Measurements from ENCODE around the gene BHLHA15. TPM values are rescaled to one million over a fixed set of nuclear protein-coding genes. Genes with fewer than 3 reads are reported as not detected.
A peak's percentile ranks its signal among the peaks of the same experiment; 100 is the strongest.

The BHLHA15 gene
- total RNA-seq, 4 donors from 2014 or later = 0.81 TPM; not detected in 3

DNA sequence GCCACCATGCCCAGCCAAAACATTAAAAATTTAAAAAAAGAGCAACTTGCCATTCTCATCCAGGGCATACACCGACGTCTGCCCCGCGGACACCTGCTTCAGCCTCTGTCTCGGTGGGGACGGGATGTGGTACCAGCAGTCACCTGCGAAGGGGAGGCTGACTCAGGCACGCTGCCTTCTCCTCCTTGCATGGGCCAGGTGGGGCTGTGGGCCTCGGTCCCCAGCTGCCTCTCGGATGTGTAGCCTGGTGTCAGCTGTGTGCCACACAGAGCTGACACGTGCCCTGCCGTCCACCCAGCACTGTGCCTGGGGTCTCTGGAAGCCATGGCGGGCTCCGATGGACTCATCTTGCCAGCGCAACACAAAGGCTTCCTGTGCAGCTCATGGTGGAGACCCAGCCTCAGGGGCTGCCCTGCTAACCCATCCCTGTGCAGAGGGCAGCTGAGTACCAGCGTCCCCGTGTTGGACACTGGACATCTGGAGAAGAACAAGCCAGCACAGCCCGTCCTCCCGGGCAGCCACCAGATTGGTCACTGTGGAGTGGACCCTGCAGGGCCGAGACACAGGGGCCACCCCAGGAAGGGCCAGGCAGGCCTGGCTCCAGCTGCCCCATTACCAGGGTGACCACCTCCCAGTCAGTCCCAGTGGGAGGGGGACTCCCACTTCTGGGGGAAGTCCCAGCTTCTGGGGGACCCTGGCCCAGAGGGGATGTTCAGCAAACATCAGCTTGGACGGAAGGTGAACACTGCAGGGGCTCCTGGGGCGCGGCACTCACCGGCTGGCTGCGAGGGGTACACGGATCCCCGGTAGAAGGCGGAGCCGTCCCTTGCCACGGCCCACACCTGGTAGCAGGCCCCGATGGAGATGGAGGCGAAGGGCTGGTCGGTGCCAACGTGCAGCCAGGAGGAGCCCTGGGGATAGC lies 10.6 kb downstream of the BHLHA15 start:
- Histone ChIP-seq H3K4me3 (no peak overlapping the region), H3K9me3 (no peaks in the 10 kb centered on the region), H3K36me3 (peaks cover 0 to 93% of the 10 kb centered on the region in 2 donors), H3K4me1 (no peaks in the 10 kb centered on the region), H3K27me3 (no peaks in the 10 kb centered on the region), H3K27ac (no peak overlapping the region)
- 100% methylated on average over 3 of the region's 34 CpGs; no CpG with 5 or more reads in 1 of the 2 donors for WGBS, 2 donors (ENCODE audit: low coverage in 1 of 2)
- TF ChIP-seq, protein P1, sequence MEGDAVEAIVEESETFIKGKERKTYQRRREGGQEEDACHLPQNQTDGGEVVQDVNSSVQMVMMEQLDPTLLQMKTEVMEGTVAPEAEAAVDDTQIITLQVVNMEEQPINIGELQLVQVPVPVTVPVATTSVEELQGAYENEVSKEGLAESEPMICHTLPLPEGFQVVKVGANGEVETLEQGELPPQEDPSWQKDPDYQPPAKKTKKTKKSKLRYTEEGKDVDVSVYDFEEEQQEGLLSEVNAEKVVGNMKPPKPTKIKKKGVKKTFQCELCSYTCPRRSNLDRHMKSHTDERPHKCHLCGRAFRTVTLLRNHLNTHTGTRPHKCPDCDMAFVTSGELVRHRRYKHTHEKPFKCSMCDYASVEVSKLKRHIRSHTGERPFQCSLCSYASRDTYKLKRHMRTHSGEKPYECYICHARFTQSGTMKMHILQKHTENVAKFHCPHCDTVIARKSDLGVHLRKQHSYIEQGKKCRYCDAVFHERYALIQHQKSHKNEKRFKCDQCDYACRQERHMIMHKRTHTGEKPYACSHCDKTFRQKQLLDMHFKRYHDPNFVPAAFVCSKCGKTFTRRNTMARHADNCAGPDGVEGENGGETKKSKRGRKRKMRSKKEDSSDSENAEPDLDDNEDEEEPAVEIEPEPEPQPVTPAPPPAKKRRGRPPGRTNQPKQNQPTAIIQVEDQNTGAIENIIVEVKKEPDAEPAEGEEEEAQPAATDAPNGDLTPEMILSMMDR (IDR thresholded peaks at IDR 0.05) = no peak
- TF ChIP-seq POLR2A (IDR thresholded peaks at IDR 0.05) (no peak), EP300 (IDR thresholded peaks at IDR 0.05) (no peak), POLR2AphosphoS5 (IDR thresholded peaks at IDR 0.05) (no peak)
- ATAC-seq = peak; percentile 7

DNA sequence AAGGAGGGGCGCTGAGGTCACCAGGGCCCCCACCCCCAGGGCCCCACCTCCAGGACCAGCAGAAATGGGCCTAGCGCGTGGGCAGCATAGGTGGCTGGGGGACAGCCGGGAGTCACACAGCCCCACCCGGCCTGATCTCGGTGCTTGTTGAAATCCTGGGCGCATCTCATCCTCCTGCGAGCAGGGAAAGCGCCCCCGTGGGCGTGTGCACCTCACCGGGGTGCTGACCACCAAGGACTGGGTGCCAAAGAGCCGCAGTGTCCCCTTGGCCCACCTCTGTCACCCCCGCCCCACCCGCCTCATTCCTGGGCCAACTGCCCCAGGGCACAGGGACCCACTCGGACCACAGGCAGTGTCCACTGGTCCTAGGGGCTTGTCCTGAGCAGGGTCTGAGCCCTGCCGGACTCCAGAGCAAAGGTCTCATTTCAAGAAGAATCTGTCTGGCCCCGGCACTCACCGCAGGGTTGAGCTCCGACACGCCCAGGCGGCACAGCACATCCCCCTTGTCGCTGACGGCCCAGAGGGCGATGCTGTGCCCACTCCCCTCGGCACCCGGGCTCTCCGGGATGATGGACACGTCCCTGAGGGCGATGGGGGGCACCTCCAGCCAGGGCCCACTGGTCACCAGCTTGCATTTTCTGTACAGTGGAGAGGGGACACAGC lies 11.4 kb downstream of the BHLHA15 start:
- ATAC-seq = no peak
- Histone ChIP-seq H3K27me3 (no peaks in the 10 kb centered on the region), H3K9me3 (no peaks in the 10 kb centered on the region), H3K36me3 (peaks cover 0 to 93% of the 10 kb centered on the region in 2 donors), H3K4me1 (no peaks in the 10 kb centered on the region), H3K4me3 (no peak overlapping the region), H3K27ac (no peak overlapping the region)
- TF ChIP-seq EP300 (IDR thresholded peaks at IDR 0.05) = no peak
- TF ChIP-seq, protein P1 (IDR thresholded peaks at IDR 0.05) = no peak
- TF ChIP-seq POLR2A (IDR thresholded peaks at IDR 0.05) = no peak
- no peak for TF ChIP-seq POLR2AphosphoS5 (IDR thresholded peaks at IDR 0.05)
- no CpG with 5 or more reads among the region's 30 CpGs for WGBS, 2 donors (ENCODE audit: low coverage in 1 of 2)

DNA sequence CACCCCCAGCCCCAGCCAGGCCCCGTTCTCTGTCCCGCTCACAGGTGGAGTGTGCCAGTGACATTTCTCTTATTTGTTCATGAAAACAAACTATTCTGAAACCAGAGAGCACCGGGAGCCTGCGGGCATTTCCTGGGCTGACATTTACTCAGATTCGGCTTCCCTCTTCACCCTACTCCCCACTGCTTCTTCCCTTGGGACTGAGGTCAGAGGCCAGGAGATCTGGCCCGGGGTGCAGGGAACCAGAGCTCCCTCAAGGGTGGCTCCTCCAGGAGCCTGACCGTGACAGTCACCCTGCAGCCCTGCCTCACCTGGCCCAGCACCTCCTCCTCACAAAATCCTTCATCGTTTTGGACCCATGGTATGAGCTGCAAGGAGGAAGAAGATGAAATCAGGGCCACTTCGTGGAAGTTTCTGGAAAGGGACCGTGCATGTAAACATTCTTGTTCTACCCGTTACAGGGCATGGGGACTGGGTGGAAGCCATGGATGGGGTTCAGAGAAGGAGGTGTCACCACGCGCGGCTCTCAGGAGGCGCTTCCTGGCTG lies 12.2 kb downstream of the BHLHA15 start:
- no peaks in the 10 kb centered on the region for H3K9me3 ChIP-seq
- H3K36me3 ChIP-seq = peaks cover 0 to 95% of the 10 kb centered on the region in 2 donors
- WGBS, 2 donors (ENCODE audit: low coverage in 1 of 2) = 60 to 83% methylated on average over 1 to 7 of the region's 15 CpGs
- no peak overlapping the region for H3K4me3 ChIP-seq
- no peaks in the 10 kb centered on the region for H3K27me3 ChIP-seq
- H3K4me1 ChIP-seq = no peaks in the 10 kb centered on the region
- no peak for TF ChIP-seq EP300 (IDR thresholded peaks at IDR 0.05)
- no peak for TF ChIP-seq POLR2AphosphoS5 (IDR thresholded peaks at IDR 0.05)
- TF ChIP-seq, protein P1 (IDR thresholded peaks at IDR 0.05) = no peak
- no peak for TF ChIP-seq POLR2A (IDR thresholded peaks at IDR 0.05)
- ATAC-seq = no peak
- no peak overlapping the region for H3K27ac ChIP-seq

DNA sequence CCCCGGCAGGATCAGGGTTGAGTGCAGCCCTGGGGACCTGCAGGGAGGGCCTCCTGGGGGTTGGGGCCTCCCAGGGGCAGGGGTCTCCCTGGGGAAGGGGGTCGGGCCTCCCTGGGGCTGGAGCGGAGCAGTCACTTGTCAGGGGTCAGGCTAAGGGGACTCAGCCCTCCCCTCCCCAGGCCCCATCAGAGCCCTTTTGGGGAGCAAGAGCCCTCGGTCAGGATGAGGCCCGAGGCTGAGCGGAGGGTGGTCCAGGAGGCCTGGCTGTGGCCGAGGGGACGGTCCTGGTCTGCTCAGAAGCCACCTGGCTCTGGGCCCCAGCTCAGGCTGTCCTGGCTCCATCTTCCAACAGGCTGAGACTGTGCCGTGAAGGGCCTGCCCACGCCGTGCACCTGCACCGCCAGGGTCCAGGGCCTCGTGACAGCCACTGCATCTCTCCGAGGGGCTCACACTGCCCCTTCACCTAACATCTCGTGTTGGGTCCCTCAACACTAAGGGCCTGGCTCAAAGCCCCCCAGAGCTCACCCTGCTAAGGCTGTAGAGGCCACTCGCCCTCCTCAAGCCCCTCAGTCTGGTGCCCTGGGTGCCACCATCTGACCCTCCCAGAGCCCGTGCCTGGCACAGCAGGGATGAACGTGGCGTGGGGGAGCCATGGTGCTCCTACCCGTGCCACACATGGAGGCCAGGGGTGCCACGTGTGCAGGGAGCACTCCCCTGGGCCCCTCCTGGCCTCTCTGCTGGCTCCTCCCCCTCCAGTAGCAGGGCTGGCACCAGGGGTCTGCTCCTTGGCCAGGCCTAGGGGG lies 12.9 kb downstream of the BHLHA15 start:
- Histone ChIP-seq H3K4me1 (no peaks in the 10 kb centered on the region), H3K9me3 (no peaks in the 10 kb centered on the region), H3K27me3 (no peaks in the 10 kb centered on the region), H3K4me3 (no peak overlapping the region), H3K27ac (no peak overlapping the region), H3K36me3 (peaks cover 0 to 100% of the 10 kb centered on the region in 2 donors)
- no CpG with 5 or more reads among the region's 21 CpGs for WGBS, 2 donors (ENCODE audit: low coverage in 1 of 2)
- no peak for ATAC-seq
- TF ChIP-seq, protein P1 (IDR thresholded peaks at IDR 0.05) = no peak
- no peak for TF ChIP-seq POLR2AphosphoS5 (IDR thresholded peaks at IDR 0.05)
- TF ChIP-seq EP300 (IDR thresholded peaks at IDR 0.05) = no peak
- no peak for TF ChIP-seq POLR2A (IDR thresholded peaks at IDR 0.05)

All from gastroesophageal sphincter (tissue), 4 donors.